HCT116 (cell line): Measurements from ENCODE around the gene THAP11. TPM values are rescaled to one million over a fixed set of nuclear protein-coding genes. Genes with fewer than 3 reads are reported as not detected.

ENCODE experiments used
- ATAC-seq: fragments of 200-7000 bp; cut with Tn5 transposase; 2 replicates; pipeline ENCODE4 v1.9.1; 2020; ENCODE audit warnings: mild to moderate bottlenecking, moderate library complexity
- BruUV-seq: library from RNA; stranded (reverse); fragments of 400-500 nt; replicated peaks from 2 replicates; lab custom pipeline; 2021; lab: Mats Ljungman, UMichigan
- CTCF ChIA-PET: fragments of 300-600 bp; sonication (Branson Sonifier 250); formaldehyde crosslinking; loops from one replicate; lab custom pipeline; 2021; ENCODE audit warnings: antibody characterized with exemption; lab: Charles Lee
- POLR2A ChIA-PET: fragments of 300-600, 350-600 bp; sonication (Branson Sonifier 250); formaldehyde crosslinking; loops from one replicate; lab custom pipeline; 2021; ENCODE audit warnings: antibody characterized with exemption; lab: Charles Lee
- RAD21 ChIA-PET, 2 experiments: fragments of 300-600 bp; sonication (Branson Sonifier 250); formaldehyde crosslinking; loops; one replicate each; lab custom pipeline; 2023; ENCODE audit warnings: low total read pairs in 2 of 2; ENCODE audit not compliant: uncharacterized antibody in 2 of 2, unreplicated experiment in 2 of 2, low non-redundant PET in 1 of 2; lab: Charles Lee
- DNase-seq: peaks from one replicate; pipeline ENCODE4 v3.0.0-alpha.2; 2010; ENCODE audit warnings: low read depth, low spot score
- H2AFZ ChIP-seq: fragments of 200-600 bp; shearing (Covaris generic), sonication (generic); 2 replicates; pipeline ENCODE4 v1.6.1; 2017; ENCODE audit warnings: low read depth, mixed run types, mixed read lengths, antibody characterized with exemption, low read length; ENCODE audit not compliant: poor library complexity, severe bottlenecking
- H3K27ac ChIP-seq: 2 replicates; pipeline ENCODE4 v1.5.1; 2012; ENCODE audit warnings: low read depth, low read length
- H3K27me3 ChIP-seq: fragments of 200-600 bp; sonication (generic); 2 replicates; pipeline ENCODE4 v1.6.1; 2016; ENCODE audit warnings: mixed run types, low read length, mixed read lengths; ENCODE audit not compliant: insufficient read depth
- H3K36me3 ChIP-seq, 2 experiments: fragments of 200-500 bp in 1 of 2; fragments of 200-600 bp in 1 of 2; sonication (Bioruptor generic) in 1 of 2; sonication (generic) in 1 of 2; 2 replicates each; pipeline versions ENCODE4 v1.5.1 to v1.6.1; 2014 to 2016; ENCODE audit warnings: low read length in 2 of 2, inconsistent platforms in 1 of 2, mixed read lengths in 1 of 2, mixed run types in 1 of 2; ENCODE audit not compliant: insufficient read depth in 2 of 2, control insufficient read depth in 1 of 2
- H3K4me1 ChIP-seq, 2 experiments: fragments of 200-600 bp in 1 of 2; sonication (generic) in 1 of 2; 2 replicates each; pipeline versions ENCODE4 v1.5.1 to v1.6.1; 2012 to 2017; ENCODE audit warnings: low read length in 2 of 2, inconsistent platforms in 1 of 2, mild to moderate bottlenecking in 1 of 2, mixed read lengths in 1 of 2, mixed run types in 1 of 2, moderate library complexity in 1 of 2; ENCODE audit not compliant: insufficient read depth in 2 of 2, control insufficient read depth in 1 of 2
- H3K4me2 ChIP-seq: fragments of 200-600 bp; sonication (generic); 2 replicates; pipeline ENCODE4 v1.6.1; 2017; ENCODE audit warnings: mixed run types, low read length, mixed read lengths
- H3K4me3 ChIP-seq, 2 experiments: fragments of 200-600 bp in 1 of 2; sonication (generic) in 1 of 2; replicated peaks in 1 of 2; 2 replicates each; pipeline ENCODE4 v1.5.1; 2011 to 2016; ENCODE audit warnings: low read length in 2 of 2, control low read depth in 1 of 2, low read depth in 1 of 2, mild to moderate bottlenecking in 1 of 2, mixed read lengths in 1 of 2, mixed run types in 1 of 2
- H3K79me2 ChIP-seq: fragments of 200-600 bp; sonication (generic); 2 replicates; pipeline ENCODE4 v1.6.1; 2017; ENCODE audit warnings: mild to moderate bottlenecking, mixed run types, low read length, moderate library complexity, mixed read lengths; ENCODE audit not compliant: insufficient read depth
- H3K9ac ChIP-seq: fragments of 200-600 bp; sonication (generic); 2 replicates; pipeline ENCODE4 v1.6.1; 2016; ENCODE audit warnings: low read length, mixed read lengths
- H3K9me2 ChIP-seq: fragments of 200-600 bp; sonication (generic), shearing (Covaris generic); 2 replicates; pipeline ENCODE4 v1.6.1; 2017; ENCODE audit warnings: mixed run types, mild to moderate bottlenecking, moderate library complexity; ENCODE audit not compliant: insufficient read depth
- H3K9me3 ChIP-seq, 2 experiments: fragments of 200-500 bp in 1 of 2; fragments of 200-600 bp in 1 of 2; sonication (Bioruptor generic) in 1 of 2; sonication (generic) in 1 of 2; 2 replicates each; pipeline ENCODE4 v1.6.1; 2014 to 2017; ENCODE audit warnings: low read length in 2 of 2, mixed read lengths in 2 of 2, inconsistent platforms in 1 of 2, low read depth in 1 of 2, mild to moderate bottlenecking in 1 of 2, mixed run types in 1 of 2, moderate library complexity in 1 of 2; ENCODE audit not compliant: control insufficient read depth in 1 of 2, insufficient read depth in 1 of 2
- H4K20me1 ChIP-seq: fragments of 200-600 bp; sonication (generic), shearing (Covaris generic); 2 replicates; pipeline ENCODE4 v1.6.1; 2017; ENCODE audit warnings: mixed run types, mild to moderate bottlenecking, moderate library complexity; ENCODE audit not compliant: insufficient read depth
- CBX3 ChIP-seq: IDR thresholded peaks from 2 replicates; pipeline ENCODE4 v1.6.1; 2012; ENCODE audit warnings: low read depth
- CTCF ChIP-seq, 3 experiments: fragments of 200-600 bp in 1 of 3; sonication (generic) in 1 of 3; IDR thresholded peaks in 2 of 3; conservative IDR thresholded peaks in 1 of 3; 2 replicates each; pipeline ENCODE4 v1.5.1; 2012 to 2017; ENCODE audit warnings: low read depth in 2 of 3, low read length in 2 of 3, antibody characterized with exemption in 1 of 3, borderline replicate concordance in 1 of 3, control low read depth in 1 of 3, mild to moderate bottlenecking in 1 of 3, mixed read lengths in 1 of 3, mixed run types in 1 of 3, moderate library complexity in 1 of 3; ENCODE audit not compliant: insufficient read depth in 1 of 3
- EGR1 ChIP-seq: IDR thresholded peaks from 2 replicates; pipeline ENCODE4 v1.6.1; 2012; ENCODE audit warnings: low read depth
- ELF1 ChIP-seq: IDR thresholded peaks from 2 replicates; pipeline ENCODE4 v1.6.1; 2012; ENCODE audit warnings: low read depth, borderline replicate concordance
- EZH2 ChIP-seq: fragments of 200-600 bp; sonication (generic); IDR thresholded peaks from 2 replicates; pipeline ENCODE4 v1.6.1; 2017; ENCODE audit warnings: antibody characterized with exemption, mixed run types
- EZH2phosphoT487 ChIP-seq: fragments of 200-600 bp; IDR thresholded peaks from 2 replicates; pipeline ENCODE4 v1.6.1; 2018; ENCODE audit warnings: antibody characterized with exemption, borderline replicate concordance
- JUND ChIP-seq: IDR thresholded peaks from 2 replicates; pipeline ENCODE4 v1.6.1; 2012
- MAX ChIP-seq: IDR thresholded peaks from 2 replicates; pipeline ENCODE4 v1.6.1; 2012
- POLR2A ChIP-seq: IDR thresholded peaks from 2 replicates; pipeline ENCODE4 v1.7.0; 2011; ENCODE audit warnings: borderline replicate concordance; ENCODE audit not compliant: insufficient read depth, insufficient read length; ENCODE audit errors: extremely low read depth
- POLR2AphosphoS5 ChIP-seq: IDR thresholded peaks from 2 replicates; pipeline ENCODE4 v1.6.1; 2011; ENCODE audit warnings: mild to moderate bottlenecking, low read depth, low read length, moderate library complexity
- RAD21 ChIP-seq: IDR thresholded peaks from 2 replicates; pipeline ENCODE4 v1.6.1; 2012; ENCODE audit warnings: low read depth, mild to moderate bottlenecking
- REST ChIP-seq: IDR thresholded peaks from 2 replicates; pipeline ENCODE4 v1.6.1; 2012; ENCODE audit warnings: low read depth
- SP1 ChIP-seq: IDR thresholded peaks from 2 replicates; pipeline ENCODE4 v1.6.1; 2012; ENCODE audit warnings: low read depth
- SRF ChIP-seq: IDR thresholded peaks from 2 replicates; pipeline ENCODE4 v1.6.1; 2012; ENCODE audit warnings: low read depth
- TCF7L2 ChIP-seq: IDR thresholded peaks from 2 replicates; pipeline ENCODE4 v1.7.0; 2011; ENCODE audit warnings: borderline replicate concordance, inconsistent platforms; ENCODE audit not compliant: insufficient read depth, insufficient read length; ENCODE audit errors: extremely low read depth
- YY1 ChIP-seq: IDR thresholded peaks from 2 replicates; pipeline ENCODE4 v1.6.1; 2011; ENCODE audit warnings: low read length, low read depth, moderate library complexity, mild to moderate bottlenecking; ENCODE audit not compliant: insufficient replicate concordance; ENCODE audit errors: extremely low read depth
- ZFX ChIP-seq: fragments of 450-650 bp; IDR thresholded peaks from 2 replicates; pipeline ENCODE4 v1.6.1; 2017
- intact Hi-C: fragments of 100-400 bp; cut with micrococcal nuclease; formaldehyde crosslinking; loops from 2 replicates; pipeline ENCODE4 v1.10.0; 2022
- total RNA-seq: library from RNA; stranded (reverse); gene quantifications from one replicate; pipeline ENCODE4 v1.2.1, GENCODE V29; 2021; ENCODE audit not compliant: unreplicated experiment
- TF ChIP-seq, protein P1 (sequence below): IDR thresholded peaks from 2 replicates; pipeline ENCODE4 v1.6.1; 2012

Gene THAP11
- total RNA-seq, 1 experiment from 2014 or later: 25.4 TPM

GRCh38 chr16:67872631-67873434 is 30.7 kb downstream of the THAP11 start, which contains the start of gene EDC4:
Gene EDC4, plus strand, starts transcription at chr16:67873052. Its CDS starts 210 bp downstream, at chr16:67873262.
- peak; percentile 52 for DNase-seq
- Histone ChIP-seq H3K27ac (peak within 1 kb of the TSS; percentile 70), H3K27me3 (no peaks in the 10 kb centered on the region), H3K4me2 (peak within 1 kb of the TSS; percentile 99), H3K4me1 (peaks cover 7 to 17% of the 10 kb centered on the region in 2 experiments), H3K9me3 (no peaks in the 10 kb centered on the region), H3K9ac (peak within 1 kb of the TSS; percentile 93), H2AFZ (no peak within 1 kb of the TSS), H4K20me1 (no peaks in the 10 kb centered on the region), H3K79me2 (peaks cover 39% of the 10 kb centered on the region), H3K4me3 (peak within 1 kb of the TSS; percentile 82 to 97), H3K9me2 (no peaks in the 10 kb centered on the region), H3K36me3 (peaks cover 34 to 35% of the 10 kb centered on the region in 2 experiments; a peak in 3 of 4 replicates)
- ChIA-PET CTCF (interaction anchor here (2.7 kb wide), 1 partner anchor 11 kb away, joined by 12 read pairs; the partner anchor contains the start of gene NRN1L), RAD21 (no interaction called here), POLR2A (no interaction called here)
- intact Hi-C loops: no loop called here
- no TSS peak for BruUV-seq
- peak; percentile 90 for ATAC-seq
- TF ChIP-seq, protein P1, sequence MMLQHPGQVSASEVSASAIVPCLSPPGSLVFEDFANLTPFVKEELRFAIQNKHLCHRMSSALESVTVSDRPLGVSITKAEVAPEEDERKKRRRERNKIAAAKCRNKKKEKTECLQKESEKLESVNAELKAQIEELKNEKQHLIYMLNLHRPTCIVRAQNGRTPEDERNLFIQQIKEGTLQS: no peak
- TF ChIP-seq POLR2A (no peak), TCF7L2 (peak; percentile 33), POLR2AphosphoS5 (peak; percentile 91), YY1 (peak; percentile 77), EGR1 (peak; percentile 96), ELF1 (no peak; the same call in 1 of the 2 replicates), EZH2phosphoT487 (no peak), CTCF (IDR thresholded peaks at IDR 0.05 in 2 of 3, conservative IDR thresholded peaks at IDR 0.05 in 1 of 3; ENCODE audit: borderline replicate concordance in 1 of 3, insufficient read depth in 1 of 3, low read depth in 2 of 3, low read length in 2 of 3) (no peak), REST (no peak), MAX (peak; percentile 66), EZH2 (no peak), RAD21 (no peak), JUND (no peak), SRF (no peak), CBX3 (no peak; the same call in 1 of the 2 replicates), SP1 (peak; percentile 47), ZFX (peak; percentile 81; the same call in 1 of the 2 replicates)
